ENCODE results near the gene FLACC1. TPM values are rescaled to one million over a fixed set of nuclear protein-coding genes. Genes with fewer than 3 reads are reported as not detected.
A peak's percentile ranks its signal among the peaks of the same experiment; 100 is the strongest.

The FLACC1 gene
- total RNA-seq, 2 experiments from 2014 or later: 0.98 to 1.3 TPM

DNA sequence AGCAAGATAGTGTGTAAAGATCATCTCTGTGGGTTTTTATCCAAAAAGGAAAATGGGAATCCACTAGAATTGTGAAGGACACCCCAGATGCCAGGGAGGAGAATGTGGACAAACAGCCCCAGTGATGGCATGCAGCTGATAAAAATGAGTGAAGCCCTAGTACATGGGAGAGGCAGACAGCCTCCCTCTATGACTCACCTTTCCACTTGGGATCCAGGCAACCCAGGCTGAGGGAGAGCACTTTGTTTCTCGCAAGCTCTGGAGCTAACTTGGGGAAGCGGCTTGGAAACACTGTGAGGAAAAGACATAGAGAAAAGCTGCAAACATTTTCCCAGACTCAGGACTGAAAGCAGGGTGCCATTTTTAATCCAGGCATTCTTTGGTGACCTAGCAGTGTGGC lies 5.3 kb upstream of the FLACC1 start:
- H3K9me3 Mint-ChIP-seq: peaks cover 7% of the 10 kb centered on the region
- DNase-seq: no peak
- peaks cover 26% of the 10 kb centered on the region for H3K4me1 Mint-ChIP-seq
- H3K27me3 Mint-ChIP-seq: no peaks in the 10 kb centered on the region
- no peak overlapping the region for H3K27ac Mint-ChIP-seq
- H3K36me3 Mint-ChIP-seq: peaks cover 22% of the 10 kb centered on the region
- no peak overlapping the region for H3K4me3 Mint-ChIP-seq

DNA sequence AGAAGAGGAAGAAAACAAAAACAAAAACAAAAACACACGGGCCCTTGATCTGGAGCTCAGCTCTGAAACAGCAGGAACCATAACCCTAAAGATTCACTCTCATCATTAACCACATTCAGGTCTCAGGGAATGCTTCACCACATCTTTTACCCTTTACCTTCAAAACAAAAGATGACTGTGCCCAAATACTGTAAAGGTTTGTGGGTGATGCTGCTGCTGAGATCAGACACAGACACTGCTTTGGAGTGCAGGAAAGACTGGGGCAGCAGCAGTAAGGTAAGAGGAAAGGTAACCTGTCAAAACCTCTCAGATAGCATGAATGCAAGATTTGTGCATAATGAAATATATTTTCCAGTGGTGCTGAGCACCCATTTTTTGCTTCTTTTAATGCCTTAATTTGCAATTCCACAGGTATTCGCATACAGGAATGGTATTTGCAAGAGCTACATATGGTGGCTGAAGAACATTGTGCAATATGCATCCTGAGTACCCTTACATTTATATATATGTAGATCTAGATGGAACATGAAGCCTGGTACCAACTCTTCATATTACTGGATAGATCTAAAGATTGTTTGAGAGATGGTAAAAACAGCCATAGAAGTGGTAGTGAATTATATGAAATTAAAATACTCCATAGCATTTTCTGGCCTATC lies 4.1 kb upstream of the FLACC1 start:
- DNase-seq: no peak
- peaks cover 11% of the 10 kb centered on the region for H3K36me3 Mint-ChIP-seq
- no peak overlapping the region for H3K4me3 Mint-ChIP-seq
- no peaks in the 10 kb centered on the region for H3K27me3 Mint-ChIP-seq
- H3K27ac Mint-ChIP-seq: no peak overlapping the region
- H3K9me3 Mint-ChIP-seq: no peaks in the 10 kb centered on the region
- peaks cover 26% of the 10 kb centered on the region for H3K4me1 Mint-ChIP-seq

DNA sequence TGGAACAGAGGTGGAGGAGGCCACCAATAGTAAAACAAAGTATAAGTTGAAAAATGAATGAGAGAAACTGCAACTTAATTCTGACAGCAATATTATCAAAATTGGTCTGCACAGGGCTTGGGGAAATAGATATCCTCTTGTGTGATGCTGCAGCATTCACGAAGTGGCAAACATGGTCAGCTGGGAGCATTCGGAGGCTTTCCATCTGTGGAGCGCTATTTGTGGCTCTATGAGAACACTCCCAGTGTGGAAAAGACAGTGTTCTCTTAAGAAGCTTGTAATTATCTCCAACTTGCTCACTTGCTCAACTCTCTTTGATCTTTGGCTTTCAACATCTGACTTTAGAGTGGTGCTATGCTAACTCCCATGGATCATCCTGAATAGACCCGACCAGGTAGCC lies 3.1 kb upstream of the FLACC1 start:
- no peak for DNase-seq
- Mint-ChIP-seq H3K4me1 (peaks cover 26% of the 10 kb centered on the region), H3K27me3 (no peaks in the 10 kb centered on the region), H3K9me3 (no peaks in the 10 kb centered on the region), H3K36me3 (peaks cover 10% of the 10 kb centered on the region), H3K4me3 (no peak overlapping the region), H3K27ac (no peak overlapping the region)

DNA sequence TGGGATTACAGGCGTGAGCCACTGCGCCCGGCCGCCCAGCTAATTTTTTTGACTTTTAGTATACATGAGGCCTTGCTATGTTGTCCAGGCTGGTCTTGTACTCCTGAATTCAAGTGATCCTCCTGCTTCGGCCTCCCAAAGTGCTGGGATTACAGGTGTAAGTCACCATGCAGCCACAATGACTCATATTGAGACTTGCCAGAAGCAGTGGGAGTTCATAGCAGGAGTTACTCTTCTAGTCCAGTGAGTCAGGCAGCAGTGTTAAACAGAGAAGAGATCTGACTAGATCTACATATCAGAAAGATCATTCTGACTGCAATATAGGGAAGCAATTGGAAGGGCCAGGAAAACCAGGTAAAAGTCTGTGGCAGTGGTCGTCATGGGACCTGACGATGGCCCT lies 1.5 kb upstream of the FLACC1 start:
- Mint-ChIP-seq H3K9me3 (no peaks in the 10 kb centered on the region), H3K4me1 (peaks cover 24% of the 10 kb centered on the region), H3K36me3 (peaks cover 5% of the 10 kb centered on the region), H3K4me3 (no peak overlapping the region), H3K27ac (no peak overlapping the region), H3K27me3 (no peaks in the 10 kb centered on the region)
- DNase-seq: peak; percentile 50

DNA sequence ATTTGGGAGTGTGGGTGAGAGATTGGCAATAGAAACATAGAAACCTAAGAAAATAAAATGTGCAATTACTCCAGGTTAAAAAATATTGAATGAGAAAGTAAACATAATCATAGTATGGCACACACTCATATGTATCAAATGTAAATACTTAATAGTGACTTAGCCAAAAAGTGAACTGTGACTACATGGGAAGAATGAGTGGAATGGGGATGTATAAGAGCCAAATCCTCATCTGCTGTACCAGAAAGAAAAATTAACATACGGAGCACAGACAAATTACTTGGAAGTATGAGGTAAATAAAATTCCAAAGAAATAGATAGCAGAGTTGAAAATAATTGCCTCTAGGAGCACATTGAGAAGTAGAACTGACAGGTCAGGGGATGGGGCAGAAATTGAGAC lies 4.0 kb downstream of the FLACC1 start:
- Mint-ChIP-seq H3K4me3 (no peak overlapping the region), H3K36me3 (peaks cover 2% of the 10 kb centered on the region), H3K27ac (no peak overlapping the region), H3K27me3 (no peaks in the 10 kb centered on the region), H3K9me3 (no peaks in the 10 kb centered on the region), H3K4me1 (no peaks in the 10 kb centered on the region)
- DNase-seq: no peak

DNA sequence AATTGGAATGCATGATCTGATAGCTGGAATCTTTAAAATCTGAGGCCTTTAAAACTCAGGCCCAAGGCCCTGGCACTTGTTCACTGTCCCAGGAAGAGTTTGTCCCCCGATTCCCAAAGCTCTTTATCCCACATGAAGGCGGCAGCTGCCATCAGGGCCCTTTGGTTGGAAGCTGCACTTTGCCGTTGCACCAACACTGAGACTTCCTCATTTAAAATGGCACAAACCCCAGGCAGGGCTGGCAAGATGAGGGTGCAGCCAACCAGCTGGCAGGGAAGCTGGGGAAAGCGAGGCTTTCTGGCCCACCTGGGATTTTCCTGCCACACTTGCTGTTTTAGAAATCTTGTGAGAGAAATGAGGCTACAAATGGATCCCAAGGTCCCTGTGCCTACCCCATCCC lies 6.3 kb downstream of the FLACC1 start:
- Mint-ChIP-seq H3K9me3 (no peaks in the 10 kb centered on the region), H3K4me1 (no peaks in the 10 kb centered on the region), H3K27ac (no peak overlapping the region), H3K27me3 (no peaks in the 10 kb centered on the region), H3K4me3 (no peak overlapping the region), H3K36me3 (peaks cover 2% of the 10 kb centered on the region)
- no peak for DNase-seq

DNA sequence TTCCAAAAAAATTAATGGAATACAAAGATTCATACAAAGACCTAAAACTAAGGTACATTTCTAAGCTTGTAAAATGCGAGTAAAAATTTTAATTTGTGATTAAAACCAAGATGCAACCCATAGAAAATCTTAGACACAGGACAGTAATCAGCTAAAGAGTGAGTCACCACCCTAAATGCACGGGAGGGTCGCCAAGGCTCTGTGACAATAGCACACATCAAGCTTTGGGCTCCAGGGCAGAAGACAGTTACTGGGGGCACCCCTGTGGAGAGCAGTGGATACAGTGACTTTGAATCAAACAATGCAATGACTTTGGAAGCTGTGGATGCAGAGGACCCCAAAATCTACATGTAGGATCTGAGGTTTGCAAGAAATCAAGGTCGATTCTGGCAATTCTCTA lies 7.5 kb downstream of the FLACC1 start:
- Mint-ChIP-seq H3K27me3 (no peaks in the 10 kb centered on the region), H3K4me1 (no peaks in the 10 kb centered on the region), H3K36me3 (peaks cover 2% of the 10 kb centered on the region), H3K4me3 (no peak overlapping the region), H3K9me3 (no peaks in the 10 kb centered on the region), H3K27ac (no peak overlapping the region)
- no peak for DNase-seq

DNA sequence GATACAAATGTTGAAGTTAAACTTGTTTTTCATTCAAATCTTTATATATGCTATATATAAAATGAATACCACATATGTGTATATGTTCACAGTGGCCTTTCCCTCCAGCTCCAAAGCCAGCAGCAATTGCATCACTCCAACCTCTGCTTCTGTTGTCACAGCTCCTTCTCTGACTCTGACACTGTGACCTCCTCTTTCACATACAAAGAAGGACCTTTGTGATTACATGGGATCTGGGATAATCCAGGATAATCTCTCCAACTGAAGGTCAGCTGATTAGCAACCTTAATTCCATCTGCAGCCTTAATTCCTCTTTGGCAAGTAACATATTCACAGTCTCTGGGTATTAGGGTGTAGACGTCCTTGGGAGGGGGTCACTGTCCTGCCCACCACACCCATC lies 8.4 kb downstream of the FLACC1 start:
- DNase-seq: no peak
- Mint-ChIP-seq H3K27me3 (no peaks in the 10 kb centered on the region), H3K9me3 (no peaks in the 10 kb centered on the region), H3K27ac (no peak overlapping the region), H3K4me3 (no peak overlapping the region), H3K4me1 (no peaks in the 10 kb centered on the region), H3K36me3 (peaks cover 2% of the 10 kb centered on the region)

DNA sequence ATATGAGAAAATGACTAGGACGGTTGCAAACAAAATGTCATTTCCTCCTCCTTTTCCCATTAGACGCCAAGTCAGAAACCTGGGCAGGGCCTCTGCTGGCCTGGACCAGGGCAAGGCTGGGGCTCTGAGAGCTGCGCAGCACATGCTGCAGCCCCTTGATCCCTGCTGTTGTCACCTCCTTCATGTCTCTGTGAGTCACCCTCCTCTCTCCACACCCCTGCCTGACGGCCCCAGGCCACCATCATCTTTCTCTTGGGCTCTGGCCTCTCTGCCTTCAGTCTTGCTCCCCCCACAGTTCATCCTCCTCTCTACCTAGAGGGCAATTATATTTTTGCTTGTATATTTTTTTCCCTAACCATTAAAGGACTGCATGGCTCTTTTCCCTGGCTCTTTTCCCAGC lies 10.0 kb downstream of the FLACC1 start:
- H3K36me3 Mint-ChIP-seq: peaks cover 16% of the 10 kb centered on the region
- H3K4me3 Mint-ChIP-seq: no peak overlapping the region
- H3K27ac Mint-ChIP-seq: no peak overlapping the region
- H3K4me1 Mint-ChIP-seq: no peaks in the 10 kb centered on the region
- no peaks in the 10 kb centered on the region for H3K27me3 Mint-ChIP-seq
- H3K9me3 Mint-ChIP-seq: no peaks in the 10 kb centered on the region
- DNase-seq: no peak

DNA sequence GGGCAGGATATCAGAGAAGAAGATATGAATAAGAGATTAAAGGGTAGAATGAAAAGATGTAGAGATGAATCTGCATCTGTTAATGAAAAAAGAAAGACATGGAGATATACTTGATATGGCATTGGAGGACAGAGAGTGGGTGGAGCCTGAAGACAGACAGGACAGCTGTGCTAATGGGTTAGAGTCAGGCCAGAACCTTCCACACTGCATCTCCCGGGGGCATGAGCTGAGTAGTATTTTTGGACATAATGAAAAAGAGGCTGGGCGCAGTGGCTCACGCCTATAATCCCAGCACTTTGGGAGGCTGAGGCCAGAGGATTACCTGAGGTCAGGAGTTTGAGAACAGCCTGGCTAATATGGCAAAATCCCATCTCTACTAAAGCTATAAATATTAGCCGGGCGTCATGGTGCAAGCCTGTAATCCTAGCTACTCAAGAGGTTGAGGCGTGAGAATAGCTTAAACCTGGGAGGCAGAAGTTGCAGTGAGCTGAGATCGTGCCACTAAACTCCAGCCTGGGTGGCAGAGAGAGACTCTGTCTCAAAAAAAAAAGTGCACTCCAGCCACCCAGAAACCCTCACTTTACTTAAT lies 11.4 kb downstream of the FLACC1 start:
- Mint-ChIP-seq H3K4me3 (no peak overlapping the region), H3K27me3 (no peaks in the 10 kb centered on the region), H3K9me3 (peaks cover 1% of the 10 kb centered on the region), H3K4me1 (no peaks in the 10 kb centered on the region), H3K36me3 (peaks cover 21% of the 10 kb centered on the region), H3K27ac (no peak overlapping the region)
- no peak for DNase-seq

DNA sequence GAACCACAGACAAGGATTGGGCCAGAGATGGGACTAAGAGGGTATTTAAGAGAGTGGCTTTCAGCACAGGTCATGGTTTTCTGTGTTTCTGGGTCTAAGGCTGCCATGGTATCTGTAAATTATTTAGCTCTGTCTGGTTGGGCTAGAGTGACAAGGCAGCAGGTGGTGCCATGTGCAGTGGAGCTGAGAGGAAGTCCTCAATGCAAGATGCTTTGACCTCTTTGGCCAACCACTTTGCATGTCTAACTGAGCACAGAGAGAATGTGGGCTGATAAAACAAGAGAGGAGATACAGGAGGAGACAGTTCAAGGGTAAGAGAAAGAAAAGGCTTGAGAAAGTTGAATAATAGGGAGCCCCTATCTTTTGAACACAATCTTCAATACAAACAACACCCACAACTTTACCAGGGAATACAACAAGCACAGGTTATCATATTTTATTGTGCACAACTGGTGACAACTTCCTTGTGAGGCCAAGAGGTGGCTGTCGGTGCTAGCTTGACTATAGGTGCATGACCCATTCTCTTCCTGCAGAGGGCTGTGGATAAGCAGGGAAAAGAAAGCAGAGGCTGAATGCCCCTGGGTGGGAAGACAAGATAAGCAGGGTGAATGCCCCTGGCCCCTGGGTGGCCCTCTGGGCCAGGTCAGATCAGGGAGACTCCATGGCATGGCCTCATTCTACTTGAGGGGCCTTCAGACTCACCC lies 12.3 kb downstream of the FLACC1 start:
- peaks cover 1% of the 10 kb centered on the region for H3K9me3 Mint-ChIP-seq
- H3K4me3 Mint-ChIP-seq: no peak overlapping the region
- DNase-seq: no peak
- H3K27ac Mint-ChIP-seq: no peak overlapping the region
- peaks cover 24% of the 10 kb centered on the region for H3K36me3 Mint-ChIP-seq
- no peaks in the 10 kb centered on the region for H3K27me3 Mint-ChIP-seq
- H3K4me1 Mint-ChIP-seq: no peaks in the 10 kb centered on the region

DNA sequence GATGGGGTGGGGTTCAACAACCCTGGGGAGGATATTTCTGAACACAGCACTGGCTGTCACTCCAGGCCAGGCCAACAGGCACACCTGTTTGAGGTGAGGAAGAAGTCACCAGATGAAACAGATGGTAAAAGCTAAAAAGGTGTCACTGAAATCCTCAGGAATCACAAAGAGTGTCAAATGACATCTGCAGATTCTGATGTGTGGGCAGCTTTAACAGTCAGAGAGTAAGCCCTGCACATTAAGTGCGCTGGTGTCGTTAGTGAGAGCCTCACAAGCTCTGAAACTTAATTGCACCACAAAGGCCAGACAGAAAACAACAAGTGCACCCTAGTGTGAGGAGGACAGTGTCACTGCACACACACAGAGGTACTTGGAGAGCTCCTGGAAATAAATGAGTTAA lies 13.6 kb downstream of the FLACC1 start:
- peaks cover 27% of the 10 kb centered on the region for H3K36me3 Mint-ChIP-seq
- peaks cover 1% of the 10 kb centered on the region for H3K9me3 Mint-ChIP-seq
- no peaks in the 10 kb centered on the region for H3K4me1 Mint-ChIP-seq
- no peak overlapping the region for H3K27ac Mint-ChIP-seq
- H3K27me3 Mint-ChIP-seq: no peaks in the 10 kb centered on the region
- no peak overlapping the region for H3K4me3 Mint-ChIP-seq
- no peak for DNase-seq

DNA sequence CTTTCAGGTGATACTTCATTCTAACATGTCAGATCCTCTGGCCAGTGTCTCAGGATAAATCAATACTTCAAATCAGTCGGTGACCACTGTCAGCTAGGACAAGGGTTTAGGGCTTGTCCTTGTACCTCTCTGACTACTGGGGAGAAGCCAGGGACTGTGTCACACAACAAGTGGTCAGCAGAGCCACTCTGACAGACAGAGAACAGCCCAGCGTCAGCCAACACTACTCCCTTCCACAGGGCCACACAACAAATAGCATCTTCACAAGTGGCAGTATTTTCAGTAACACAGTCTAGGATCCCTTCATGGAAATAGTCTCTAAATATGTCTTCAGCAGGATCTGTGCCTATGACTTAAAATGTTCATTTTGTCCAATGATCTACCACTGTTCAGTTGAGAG lies 14.2 kb downstream of the FLACC1 start:
- DNase-seq: no peak
- H3K9me3 Mint-ChIP-seq: peaks cover 1% of the 10 kb centered on the region
- H3K36me3 Mint-ChIP-seq: peaks cover 27% of the 10 kb centered on the region
- H3K27ac Mint-ChIP-seq: no peak overlapping the region
- H3K4me3 Mint-ChIP-seq: no peak overlapping the region
- no peaks in the 10 kb centered on the region for H3K4me1 Mint-ChIP-seq
- no peaks in the 10 kb centered on the region for H3K27me3 Mint-ChIP-seq

DNA sequence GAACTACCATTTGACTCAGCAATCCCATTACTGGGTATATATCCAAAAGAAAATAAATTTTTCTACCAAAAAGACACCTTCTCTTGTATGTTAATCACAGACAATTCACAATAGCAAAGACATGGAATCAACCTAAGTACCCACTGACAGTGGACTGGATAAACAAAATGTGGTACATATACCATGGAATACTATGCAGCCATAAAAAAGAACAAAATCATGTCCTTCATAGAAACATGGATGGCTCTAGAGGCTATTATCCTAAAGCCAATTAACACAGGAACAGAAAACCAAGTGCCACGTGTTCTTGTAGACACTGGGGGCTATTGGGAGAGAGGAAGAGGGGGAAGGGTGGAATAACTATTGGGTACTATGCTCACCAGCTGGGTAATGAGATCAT lies 27.7 kb downstream of the FLACC1 start:
- no peak overlapping the region for H3K27ac Mint-ChIP-seq
- H3K4me3 Mint-ChIP-seq: no peak overlapping the region
- no peaks in the 10 kb centered on the region for H3K27me3 Mint-ChIP-seq
- no peaks in the 10 kb centered on the region for H3K4me1 Mint-ChIP-seq
- peaks cover 20% of the 10 kb centered on the region for H3K9me3 Mint-ChIP-seq
- DNase-seq: no peak
- H3K36me3 Mint-ChIP-seq: peaks cover 20% of the 10 kb centered on the region

DNA sequence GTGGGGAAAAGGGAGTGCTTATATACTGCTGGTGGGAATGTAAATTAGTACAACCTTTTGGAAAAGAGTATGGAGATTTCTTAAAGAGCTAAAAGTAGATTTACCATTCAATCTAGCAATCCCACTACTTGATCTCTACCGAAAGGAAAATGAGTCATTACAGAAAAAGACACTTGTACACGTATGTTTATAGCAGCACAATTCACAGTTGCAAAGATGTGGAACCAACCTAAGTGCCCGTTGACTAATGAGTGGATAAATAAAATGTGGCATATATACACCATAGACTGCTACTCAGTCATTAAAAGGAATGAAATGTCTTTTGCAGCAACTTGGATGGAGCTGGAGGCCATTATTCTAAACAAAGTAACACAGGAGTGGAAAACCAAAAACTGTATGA lies 29.5 kb downstream of the FLACC1 start:
- H3K27ac Mint-ChIP-seq: no peak overlapping the region
- no peaks in the 10 kb centered on the region for H3K27me3 Mint-ChIP-seq
- no peak for DNase-seq
- H3K9me3 Mint-ChIP-seq: peaks cover 26% of the 10 kb centered on the region
- H3K4me3 Mint-ChIP-seq: no peak overlapping the region
- H3K36me3 Mint-ChIP-seq: peaks cover 30% of the 10 kb centered on the region
- H3K4me1 Mint-ChIP-seq: no peaks in the 10 kb centered on the region

DNA sequence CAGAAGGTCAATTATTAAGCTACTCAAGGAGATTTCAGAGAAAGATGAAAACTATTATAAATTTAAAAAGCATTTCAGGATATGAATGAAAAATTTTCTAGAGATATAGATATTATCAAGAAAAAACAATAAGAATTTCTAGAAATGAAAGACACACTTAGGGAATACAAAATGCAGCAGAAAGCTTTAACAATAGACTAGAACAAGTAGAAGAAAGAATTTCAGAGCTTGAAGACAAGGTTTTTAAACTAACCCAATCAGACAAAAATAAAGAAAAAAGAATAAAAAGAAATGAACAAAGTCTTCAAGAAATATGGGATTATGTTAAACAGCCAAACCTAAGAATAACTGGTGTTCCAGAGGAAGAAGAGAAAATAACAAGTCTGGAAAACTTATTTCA lies 34.4 kb downstream of the FLACC1 start:
- Mint-ChIP-seq H3K4me1 (no peaks in the 10 kb centered on the region), H3K9me3 (peaks cover 27% of the 10 kb centered on the region), H3K36me3 (peaks cover 54% of the 10 kb centered on the region), H3K27ac (no peak overlapping the region), H3K4me3 (no peak overlapping the region), H3K27me3 (no peaks in the 10 kb centered on the region)
- DNase-seq: no peak

Measured in activated naive CD8-positive, alpha-beta T cell treated with anti-CD3 and anti-CD28 coated beads for 36 hours (primary cell).